Measurements from ENCODE around the gene PPP2R5C. TPM values are rescaled to one million over a fixed set of nuclear protein-coding genes. Genes with fewer than 3 reads are reported as not detected.

The PPP2R5C gene
- total RNA-seq, 1 donor from 2014 or later = 103 TPM

GRCh38 chr14:101884089-101884933 is 122.8 kb downstream of the PPP2R5C start:
- DNase-seq (ENCODE audit: low read depth) = no peak

DNA sequence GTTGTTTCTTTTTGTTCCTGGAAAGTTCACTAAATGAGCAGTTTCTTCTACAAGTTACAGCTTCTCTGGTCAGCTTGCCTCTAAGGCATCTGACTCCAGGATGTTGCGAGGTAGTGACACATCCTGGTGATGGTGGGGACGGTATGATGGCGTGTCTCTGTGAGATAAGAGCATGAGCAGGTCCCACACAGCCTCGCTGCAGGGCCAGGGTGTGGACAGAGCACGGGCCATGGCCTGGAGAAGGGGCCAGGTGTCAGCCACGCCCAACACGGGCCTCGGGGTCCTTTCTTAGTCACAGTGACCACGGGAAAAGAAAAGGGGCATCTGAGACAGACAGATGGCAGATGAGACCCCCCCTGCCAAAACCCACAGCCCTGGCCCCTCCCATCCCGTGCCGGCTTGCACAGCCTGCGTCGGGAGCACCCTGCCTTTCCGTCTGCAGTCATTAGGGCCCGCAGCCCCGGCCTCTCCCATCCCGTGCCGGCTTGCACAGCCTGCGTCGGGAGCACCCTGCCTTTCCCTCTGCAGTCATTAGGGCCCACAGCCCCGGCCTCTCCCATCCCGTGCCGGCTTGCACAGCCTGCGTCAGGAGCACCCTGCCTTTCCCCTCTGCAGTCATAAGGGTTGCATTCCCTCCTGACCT is 123.5 kb downstream of the PPP2R5C start:
- peak; percentile 20 for DNase-seq (ENCODE audit: low read depth)

DNA sequence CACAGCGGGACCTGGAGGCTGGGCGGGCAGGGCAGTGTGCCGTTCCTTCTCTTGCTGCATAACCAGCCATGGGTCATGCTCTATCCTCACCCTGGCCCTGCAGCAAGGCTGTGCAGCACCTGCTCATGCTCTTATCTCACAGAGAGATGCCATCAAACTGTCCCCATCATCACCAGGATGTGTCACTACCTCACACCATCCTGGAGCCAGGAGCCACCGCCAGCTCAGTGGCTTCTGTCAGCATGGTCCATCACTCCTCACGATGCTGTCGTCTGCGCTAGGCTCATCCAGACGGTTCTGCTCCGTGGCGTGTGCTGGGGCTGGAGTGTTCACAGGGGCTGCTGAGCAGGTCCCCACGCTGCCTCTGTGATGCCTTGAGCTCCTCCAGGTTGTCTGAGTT is 125.7 kb downstream of the PPP2R5C start:
- DNase-seq (ENCODE audit: low read depth) = no peak

DNA sequence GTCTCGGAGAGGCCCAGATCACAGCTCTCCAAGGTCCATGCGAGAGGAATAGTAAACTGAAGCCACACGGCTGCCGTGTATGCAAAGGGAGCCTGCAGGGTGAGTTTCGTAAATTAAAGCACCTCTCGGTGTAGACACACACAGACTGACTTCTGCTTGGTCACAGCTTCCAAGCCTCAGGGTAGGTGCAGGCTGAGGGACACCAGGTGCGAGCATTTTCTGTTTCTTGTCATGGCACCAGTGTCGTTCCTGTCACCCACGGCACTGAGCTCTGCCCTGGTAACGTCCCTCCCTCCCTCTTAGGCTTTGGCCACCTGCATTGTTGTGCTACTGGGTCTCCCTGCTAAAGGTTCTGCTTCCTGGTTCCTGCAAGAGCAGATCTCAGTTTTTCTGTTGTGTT is 126.7 kb downstream of the PPP2R5C start:
- no peak for DNase-seq (ENCODE audit: low read depth)

- DNase-seq (ENCODE audit: low read depth) = no peak
These were observed 127.9 kb downstream of the PPP2R5C start for GRCh38 chr14:101889366-101889765.

DNA sequence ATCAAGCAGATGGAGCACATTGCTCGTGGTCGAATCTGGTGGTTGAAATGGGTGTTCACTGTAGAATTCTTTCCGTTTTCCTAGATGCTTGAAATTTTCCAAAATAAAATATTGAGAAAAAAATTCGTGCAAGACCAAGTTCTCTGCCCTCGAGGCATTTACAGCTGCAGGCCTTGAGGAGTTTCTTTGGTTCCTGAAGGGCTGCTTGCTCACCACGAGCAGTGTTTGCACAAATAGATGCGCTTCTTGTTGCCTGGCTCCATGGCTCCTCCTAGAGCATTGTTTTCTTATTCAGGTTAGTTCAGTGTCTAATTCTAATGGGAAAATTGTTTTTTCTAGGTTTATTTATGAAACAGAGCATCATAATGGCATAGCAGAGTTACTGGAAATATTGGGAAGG is 128.4 kb downstream of the PPP2R5C start:
- DNase-seq (ENCODE audit: low read depth) = peak; percentile 43

DNA sequence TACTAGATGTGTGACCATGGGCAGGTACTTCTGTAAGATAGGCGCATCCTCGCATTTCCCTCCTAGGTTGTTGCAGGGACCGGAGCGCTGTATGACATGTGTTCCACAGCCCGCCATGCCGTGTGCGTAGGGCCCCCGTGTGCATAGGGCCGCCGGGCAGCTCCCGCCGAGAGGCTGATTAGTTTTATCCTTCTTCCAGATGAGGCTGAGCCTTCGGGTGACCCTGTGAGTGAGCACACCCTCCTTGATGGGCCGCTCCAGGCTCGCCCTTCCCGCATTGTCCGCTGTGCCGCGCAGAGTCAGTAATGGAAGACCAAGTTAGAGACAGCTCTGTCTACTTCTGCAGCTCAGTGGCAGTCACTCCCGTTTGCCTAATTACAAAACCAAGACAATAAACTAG is 130.0 kb downstream of the PPP2R5C start:
- DNase-seq (ENCODE audit: low read depth) = no peak

GRCh38 chr14:101893759-101894158 is 132.2 kb downstream of the PPP2R5C start:
- no peak for DNase-seq (ENCODE audit: low read depth)

DNA sequence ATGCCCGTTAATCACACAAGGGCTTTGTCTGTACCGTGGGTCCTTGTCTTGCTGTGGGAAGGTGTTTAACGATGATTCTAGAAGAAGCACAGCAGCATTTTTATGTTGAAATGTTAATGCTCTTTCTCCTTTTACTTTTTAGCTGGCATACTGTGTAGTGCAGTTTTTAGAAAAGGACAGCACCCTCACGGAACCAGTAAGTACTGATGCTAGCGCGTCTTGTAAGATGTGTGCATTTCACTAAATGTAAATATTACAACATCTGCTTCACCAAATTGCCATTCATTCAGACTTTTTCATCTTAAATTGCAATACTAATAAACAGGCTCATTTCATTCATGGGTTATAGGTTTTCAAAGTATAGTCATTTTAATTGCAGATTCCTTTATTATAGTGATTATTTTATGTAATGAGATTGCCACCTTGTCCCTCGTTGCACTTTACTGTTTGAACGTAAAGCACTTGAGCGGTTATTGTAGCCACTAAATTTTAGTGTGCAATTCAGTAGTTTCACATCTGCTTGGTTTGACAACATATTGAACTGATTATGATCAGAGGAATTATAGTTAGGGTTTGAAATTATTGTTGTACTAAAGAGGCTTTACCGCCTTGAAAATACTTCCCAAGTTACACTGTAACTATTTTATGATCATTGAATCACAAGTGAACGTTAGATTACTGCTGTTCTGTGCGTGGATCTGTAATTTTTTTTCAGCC is 133.0 kb downstream of the PPP2R5C start:
- no peak for DNase-seq (ENCODE audit: low read depth)

DNA sequence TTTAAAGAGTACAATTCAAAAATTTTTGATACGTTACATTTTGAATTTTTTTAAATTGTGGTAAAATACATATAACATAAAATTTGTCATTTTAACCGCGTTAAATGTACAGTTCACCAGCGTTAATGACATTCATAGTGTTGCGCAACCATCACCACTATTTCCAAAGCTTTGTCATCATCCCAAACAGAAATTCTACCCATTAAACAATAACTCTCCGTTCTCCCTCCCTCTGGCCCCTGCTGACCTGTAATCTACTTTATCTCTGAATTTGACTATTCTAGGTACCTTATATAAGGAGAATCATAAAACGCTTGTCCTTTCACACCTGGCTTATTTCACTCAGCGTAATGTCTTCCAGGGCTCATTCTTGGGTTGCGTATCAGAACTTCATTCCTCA is 133.7 kb downstream of the PPP2R5C start:
- DNase-seq (ENCODE audit: low read depth) = no peak

GRCh38 chr14:101897326-101897725 is 135.8 kb downstream of the PPP2R5C start:
- no peak for DNase-seq (ENCODE audit: low read depth)

DNA sequence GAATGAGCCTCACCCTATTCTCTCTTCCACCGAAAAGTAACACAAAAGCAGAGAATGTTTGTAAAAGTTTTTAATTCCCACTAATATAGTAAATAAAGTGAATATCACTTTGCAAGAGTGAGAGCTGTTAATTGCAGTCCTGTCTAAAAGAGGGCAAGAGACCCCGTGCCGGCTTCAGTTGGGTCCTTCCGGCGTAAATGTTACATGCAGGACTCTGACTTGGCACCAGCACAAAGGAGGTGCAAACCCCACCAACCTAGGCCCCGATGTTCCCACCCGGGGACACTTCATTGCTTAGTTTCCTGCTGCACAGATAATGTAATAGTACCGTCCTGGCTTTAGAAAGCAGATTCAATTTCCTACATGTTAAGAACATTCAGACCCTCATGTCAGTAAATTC is 136.9 kb downstream of the PPP2R5C start:
- DNase-seq (ENCODE audit: low read depth) = no peak

GRCh38 chr14:101899263-101899662 is 137.8 kb downstream of the PPP2R5C start:
- no peak for DNase-seq (ENCODE audit: low read depth)

DNA sequence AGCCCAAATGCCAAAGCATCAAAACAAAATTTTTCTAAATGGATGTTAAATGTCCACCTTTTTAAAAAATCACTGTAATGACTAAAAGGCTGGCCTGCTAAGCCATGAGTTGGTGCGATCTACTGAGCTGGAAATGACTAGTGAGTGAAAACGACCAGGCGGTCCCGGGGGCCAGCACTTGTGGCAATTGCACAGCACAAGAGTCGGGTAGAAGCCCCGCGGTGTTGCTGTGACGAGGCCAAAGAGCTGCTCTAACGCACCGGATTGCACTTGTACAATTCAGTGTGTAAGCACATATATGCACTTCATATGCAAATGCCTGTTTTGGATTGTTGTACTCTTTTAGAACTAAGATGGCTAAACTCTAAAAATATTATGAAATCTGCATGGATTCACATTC is 138.7 kb downstream of the PPP2R5C start:
- DNase-seq (ENCODE audit: low read depth) = no peak

DNA sequence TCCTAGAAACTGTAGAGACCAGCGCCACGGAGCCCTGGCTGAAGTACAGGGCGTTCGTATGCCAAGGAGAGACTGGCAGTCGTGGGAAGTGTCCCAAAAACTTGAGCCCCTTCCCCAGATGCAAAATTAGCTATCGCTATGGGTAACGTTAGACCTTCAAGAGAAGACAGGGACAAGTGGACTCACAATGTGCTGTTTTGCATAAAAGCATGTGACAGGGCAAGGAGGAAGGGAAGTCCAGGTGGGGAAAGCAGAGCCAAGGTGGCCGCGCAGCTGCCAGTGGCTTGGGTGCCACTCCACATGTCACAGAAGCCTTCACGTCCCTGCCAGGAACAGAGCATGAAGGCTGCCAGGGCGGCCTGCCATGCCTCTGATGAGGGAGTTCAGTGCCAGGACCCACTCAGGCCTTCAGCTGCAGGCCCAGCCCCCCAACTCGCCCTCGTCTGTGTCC is 141.6 kb downstream of the PPP2R5C start:
- DNase-seq (ENCODE audit: low read depth) = no peak

GRCh38 chr14:101905614-101906013 is 144.1 kb downstream of the PPP2R5C start:
- DNase-seq (ENCODE audit: low read depth) = no peak

- no peak for DNase-seq (ENCODE audit: low read depth)
These were observed 145.1 kb downstream of the PPP2R5C start for GRCh38 chr14:101906645-101907044.

DNA sequence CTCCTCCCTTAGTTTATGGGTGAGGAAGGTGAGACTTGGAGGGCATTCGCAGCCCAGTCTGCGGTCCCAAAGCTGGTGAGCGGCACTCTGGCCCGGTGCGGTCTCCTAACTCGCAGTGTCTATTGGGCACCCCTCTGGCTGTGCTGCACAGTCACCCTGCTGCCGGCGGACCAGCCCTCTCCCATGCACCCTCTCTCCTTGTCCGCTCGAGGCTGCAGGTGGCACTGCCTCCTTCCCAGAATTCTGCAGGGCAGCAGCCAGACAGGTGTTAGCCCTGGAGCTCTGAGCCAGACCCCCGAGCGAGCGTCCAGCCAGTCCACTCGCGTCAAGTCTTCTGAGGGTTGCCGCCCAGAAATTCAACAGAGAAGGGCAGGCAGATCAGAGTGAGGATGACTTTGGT is 146.1 kb downstream of the PPP2R5C start:
- no peak for DNase-seq (ENCODE audit: low read depth)

- no peak for DNase-seq (ENCODE audit: low read depth)
These were observed 147.3 kb downstream of the PPP2R5C start for GRCh38 chr14:101908795-101909194.

- no peak for DNase-seq (ENCODE audit: low read depth)
These were observed 148.0 kb downstream of the PPP2R5C start for GRCh38 chr14:101909371-101910096.

DNA sequence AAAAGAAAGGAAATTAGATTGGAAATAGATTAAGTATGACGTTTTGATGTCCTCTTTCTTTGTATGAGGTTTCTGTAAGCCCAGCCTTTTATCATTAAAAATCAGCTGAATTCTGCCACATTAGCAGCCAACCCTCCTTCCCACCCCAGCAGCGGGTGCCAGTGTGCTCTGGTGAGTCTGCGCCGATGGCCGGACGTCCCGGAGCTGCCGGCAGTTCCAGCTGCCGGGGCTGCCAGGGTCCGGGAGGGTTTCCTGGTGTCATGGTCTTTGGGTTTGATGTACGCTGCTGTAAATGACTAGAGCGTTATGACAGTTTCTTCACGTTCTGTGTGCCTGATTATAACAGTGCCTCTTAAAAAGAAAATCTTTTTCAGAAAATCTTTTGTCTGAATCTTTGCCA is 151.3 kb downstream of the PPP2R5C start:
- DNase-seq (ENCODE audit: low read depth) = no peak
